Cerebellar cortex (tissue), 1 donor: ENCODE measurements around the gene KCNJ6.
"Not testable (repeated sequence)": the region's sequence is repeated elsewhere in the genome, so short reads cannot be mapped to it uniquely, and the experiment has no call there.

Source experiments
- DNase-seq: peaks from one replicate; pipeline ENCODE4 v3.0.0-alpha.2; 2015; ENCODE audit warnings: low spot score

KCNJ6 gene

GRCh38 chr21:37683396-37684114 is 232.7 kb downstream of the KCNJ6 start:
- no peak for DNase-seq

GRCh38 chr21:37682966-37683365 is 233.3 kb downstream of the KCNJ6 start:
- DNase-seq: no peak

- DNase-seq: peak; percentile 54
Measured at GRCh38 chr21:37677006-37677405, 239.3 kb downstream of the KCNJ6 start.

GRCh38 chr21:37675202-37675801 is 241.0 kb downstream of the KCNJ6 start:
- DNase-seq: peak; percentile 63

- no peak for DNase-seq
Measured at GRCh38 chr21:37673801-37674575, 242.3 kb downstream of the KCNJ6 start.

- DNase-seq: no peak
Measured at GRCh38 chr21:37671381-37671780, 244.9 kb downstream of the KCNJ6 start.

- no peak for DNase-seq
Measured at GRCh38 chr21:37670883-37671282, 245.4 kb downstream of the KCNJ6 start.

GRCh38 chr21:37669249-37669648 is 247.0 kb downstream of the KCNJ6 start:
- no peak for DNase-seq

GRCh38 chr21:37668462-37669239 is 247.6 kb downstream of the KCNJ6 start:
- no peak for DNase-seq

GRCh38 chr21:37667380-37667779 is 248.9 kb downstream of the KCNJ6 start:
- no peak for DNase-seq

GRCh38 chr21:37665230-37666024 is 250.8 kb downstream of the KCNJ6 start:
- no peak for DNase-seq

- DNase-seq: not testable (repeated sequence)
Measured at GRCh38 chr21:37662227-37662626, 254.0 kb downstream of the KCNJ6 start.

- DNase-seq: no peak
Measured at GRCh38 chr21:37660709-37661108, 255.5 kb downstream of the KCNJ6 start.

- no peak for DNase-seq
Measured at GRCh38 chr21:37659874-37660273, 256.4 kb downstream of the KCNJ6 start.

- DNase-seq: no peak
Measured at GRCh38 chr21:37658817-37659458, 257.3 kb downstream of the KCNJ6 start.

GRCh38 chr21:37658121-37658816 is 258.0 kb downstream of the KCNJ6 start:
- no peak for DNase-seq

GRCh38 chr21:37656899-37657298 is 259.4 kb downstream of the KCNJ6 start:
- no peak for DNase-seq

GRCh38 chr21:37655611-37656300 is 260.5 kb downstream of the KCNJ6 start:
- no peak for DNase-seq

GRCh38 chr21:37654596-37654995 is 261.7 kb downstream of the KCNJ6 start:
- no peak for DNase-seq

- no peak for DNase-seq
Measured at GRCh38 chr21:37653201-37653600, 263.1 kb downstream of the KCNJ6 start.
